Measurements from ENCODE around the gene IL34.
"Not testable (repeated sequence)": the region's sequence is repeated elsewhere in the genome, so short reads cannot be mapped to it uniquely, and the experiment has no call there.

The IL34 gene

DNA sequence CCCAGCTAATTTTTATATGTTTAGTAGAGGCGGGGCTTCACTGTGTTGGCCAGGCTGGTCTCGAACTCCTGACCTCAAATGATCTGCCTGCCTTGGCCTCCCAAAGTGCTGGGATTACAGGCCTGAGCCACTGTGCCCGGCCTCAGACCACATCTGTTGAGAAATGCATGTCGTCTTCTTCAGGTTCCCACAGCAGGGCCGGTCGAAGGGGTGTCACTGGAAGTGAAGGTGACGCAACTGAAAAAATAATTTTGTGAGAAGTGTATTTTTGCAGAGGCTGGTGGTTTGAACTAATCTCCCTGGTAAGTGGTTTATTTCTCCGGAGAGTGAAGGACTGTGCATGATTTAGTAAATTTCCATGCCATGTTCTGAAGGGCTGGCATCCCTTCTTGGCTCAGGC, 33.4 kb upstream of the IL34 start:
- DNase-seq (no peak), ATAC-seq (ENCODE audit: insufficient read depth, low read depth) (no peak)
- no peak overlapping the region for H3K4me2 ChIP-seq (ENCODE audit: insufficient read depth, low read length)
- TF ChIP-seq, protein P1, sequence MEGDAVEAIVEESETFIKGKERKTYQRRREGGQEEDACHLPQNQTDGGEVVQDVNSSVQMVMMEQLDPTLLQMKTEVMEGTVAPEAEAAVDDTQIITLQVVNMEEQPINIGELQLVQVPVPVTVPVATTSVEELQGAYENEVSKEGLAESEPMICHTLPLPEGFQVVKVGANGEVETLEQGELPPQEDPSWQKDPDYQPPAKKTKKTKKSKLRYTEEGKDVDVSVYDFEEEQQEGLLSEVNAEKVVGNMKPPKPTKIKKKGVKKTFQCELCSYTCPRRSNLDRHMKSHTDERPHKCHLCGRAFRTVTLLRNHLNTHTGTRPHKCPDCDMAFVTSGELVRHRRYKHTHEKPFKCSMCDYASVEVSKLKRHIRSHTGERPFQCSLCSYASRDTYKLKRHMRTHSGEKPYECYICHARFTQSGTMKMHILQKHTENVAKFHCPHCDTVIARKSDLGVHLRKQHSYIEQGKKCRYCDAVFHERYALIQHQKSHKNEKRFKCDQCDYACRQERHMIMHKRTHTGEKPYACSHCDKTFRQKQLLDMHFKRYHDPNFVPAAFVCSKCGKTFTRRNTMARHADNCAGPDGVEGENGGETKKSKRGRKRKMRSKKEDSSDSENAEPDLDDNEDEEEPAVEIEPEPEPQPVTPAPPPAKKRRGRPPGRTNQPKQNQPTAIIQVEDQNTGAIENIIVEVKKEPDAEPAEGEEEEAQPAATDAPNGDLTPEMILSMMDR (IDR thresholded peaks at IDR 0.05; ENCODE audit: borderline replicate concordance, extremely low read depth, low read length, poor library complexity, severe bottlenecking), result no peak
- no peak for TF ChIP-seq EZH2 (IDR thresholded peaks at IDR 0.05; ENCODE audit: borderline replicate concordance, low read depth, low read length, severe bottlenecking)
- H3K27ac ChIP-seq (ENCODE audit: low read length), result no peak overlapping the region
- no peaks in the 10 kb centered on the region for H3K4me1 ChIP-seq (ENCODE audit: insufficient read depth, low read length)
- no peaks in the 10 kb centered on the region for H3K9me3 ChIP-seq (ENCODE audit: insufficient read depth, low read length, severe bottlenecking)
- no peak overlapping the region for H3K9ac ChIP-seq (ENCODE audit: low read depth, low read length)
- H3K27me3 ChIP-seq (ENCODE audit: insufficient read depth, low read length, poor library complexity), result no peaks in the 10 kb centered on the region
- H3K79me2 ChIP-seq (ENCODE audit: insufficient read depth, low read length), result no peaks in the 10 kb centered on the region
- H3K36me3 ChIP-seq (ENCODE audit: insufficient read depth, low read length), result no peaks in the 10 kb centered on the region
- H2AFZ ChIP-seq (ENCODE audit: low read depth, low read length), result no peak overlapping the region
- no peaks in the 10 kb centered on the region for H4K20me1 ChIP-seq (ENCODE audit: insufficient read depth, low read length)
- H3K4me3 ChIP-seq (ENCODE audit: low read depth in 1 of 2, low read length in 2 of 2), result no peak overlapping the region

DNA sequence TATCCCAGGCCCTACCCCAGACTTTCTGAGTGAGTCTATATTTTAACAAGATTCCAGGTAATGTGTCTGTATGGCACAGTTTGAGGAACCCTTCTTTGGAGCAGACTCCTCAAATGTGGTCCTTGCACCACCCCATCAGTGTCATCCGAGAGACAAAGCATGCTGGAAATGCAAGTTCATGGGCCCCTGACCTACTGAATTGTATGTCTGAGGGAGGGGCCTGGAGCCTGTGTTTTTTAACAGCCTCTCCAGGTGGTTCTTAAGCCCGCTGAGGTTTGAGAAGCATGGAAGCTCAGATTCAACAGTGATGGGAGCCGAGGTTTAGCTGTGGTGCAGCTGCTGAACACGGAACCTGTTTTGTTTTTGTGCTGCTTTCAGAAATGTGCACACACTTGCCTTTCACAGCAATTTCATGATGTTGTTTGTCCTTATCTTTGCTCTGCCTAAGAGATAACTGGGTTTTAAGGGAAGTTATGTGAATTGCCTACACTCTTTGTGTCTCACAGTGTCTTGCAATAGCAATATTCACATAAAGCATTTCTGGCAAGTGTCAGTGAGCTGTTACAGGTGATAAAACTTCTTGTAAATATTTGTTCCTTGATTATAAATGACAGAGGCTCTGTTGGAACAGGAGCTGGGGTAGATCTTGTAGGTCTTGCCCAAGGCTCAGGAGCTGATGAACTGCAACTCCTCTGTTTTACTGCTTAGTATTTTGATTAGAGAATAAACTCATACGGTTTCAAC, 32.0 kb upstream of the IL34 start:
- no peaks in the 10 kb centered on the region for H3K9me3 ChIP-seq (ENCODE audit: insufficient read depth, low read length, severe bottlenecking)
- H3K4me3 ChIP-seq (ENCODE audit: low read depth in 1 of 2, low read length in 2 of 2), result no peak overlapping the region
- no peaks in the 10 kb centered on the region for H3K4me1 ChIP-seq (ENCODE audit: insufficient read depth, low read length)
- TF ChIP-seq EZH2 (IDR thresholded peaks at IDR 0.05; ENCODE audit: borderline replicate concordance, low read depth, low read length, severe bottlenecking), result no peak
- TF ChIP-seq, protein P1 (IDR thresholded peaks at IDR 0.05; ENCODE audit: borderline replicate concordance, extremely low read depth, low read length, poor library complexity, severe bottlenecking), result no peak
- H3K79me2 ChIP-seq (ENCODE audit: insufficient read depth, low read length), result no peaks in the 10 kb centered on the region
- no peak overlapping the region for H2AFZ ChIP-seq (ENCODE audit: low read depth, low read length)
- no peak overlapping the region for H3K27ac ChIP-seq (ENCODE audit: low read length)
- no peak for DNase-seq
- H3K27me3 ChIP-seq (ENCODE audit: insufficient read depth, low read length, poor library complexity), result no peaks in the 10 kb centered on the region
- H3K9ac ChIP-seq (ENCODE audit: low read depth, low read length), result no peak overlapping the region
- no peaks in the 10 kb centered on the region for H3K36me3 ChIP-seq (ENCODE audit: insufficient read depth, low read length)
- H4K20me1 ChIP-seq (ENCODE audit: insufficient read depth, low read length), result no peaks in the 10 kb centered on the region
- no peak for ATAC-seq (ENCODE audit: insufficient read depth, low read depth)
- H3K4me2 ChIP-seq (ENCODE audit: insufficient read depth, low read length), result no peak overlapping the region

DNA sequence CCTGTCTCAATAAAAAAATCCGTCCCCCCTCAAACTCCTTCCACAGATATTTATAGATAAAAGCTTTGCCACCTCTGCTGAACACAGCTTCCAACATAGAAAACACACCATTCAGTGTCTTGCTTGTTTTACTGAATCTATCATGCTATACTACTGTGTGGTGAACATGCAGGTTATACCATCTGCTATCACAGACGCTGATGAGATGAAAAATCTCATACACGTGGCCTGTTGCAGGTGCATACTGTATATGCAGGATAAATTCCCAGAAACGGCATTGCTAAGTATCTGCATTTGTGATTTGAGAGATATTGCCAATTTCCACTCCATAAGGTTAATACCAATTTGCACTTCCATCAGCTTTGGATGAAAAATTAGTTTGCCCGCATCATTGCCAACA, 30.4 kb upstream of the IL34 start:
- H2AFZ ChIP-seq (ENCODE audit: low read depth, low read length), result no peak overlapping the region
- H3K9ac ChIP-seq (ENCODE audit: low read depth, low read length), result no peak overlapping the region
- TF ChIP-seq EZH2 (IDR thresholded peaks at IDR 0.05; ENCODE audit: borderline replicate concordance, low read depth, low read length, severe bottlenecking), result no peak
- TF ChIP-seq, protein P1 (IDR thresholded peaks at IDR 0.05; ENCODE audit: borderline replicate concordance, extremely low read depth, low read length, poor library complexity, severe bottlenecking), result no peak
- H3K9me3 ChIP-seq (ENCODE audit: insufficient read depth, low read length, severe bottlenecking), result no peaks in the 10 kb centered on the region
- no peaks in the 10 kb centered on the region for H3K27me3 ChIP-seq (ENCODE audit: insufficient read depth, low read length, poor library complexity)
- DNase-seq, result no peak
- no peak overlapping the region for H3K27ac ChIP-seq (ENCODE audit: low read length)
- no peak overlapping the region for H3K4me2 ChIP-seq (ENCODE audit: insufficient read depth, low read length)
- H4K20me1 ChIP-seq (ENCODE audit: insufficient read depth, low read length), result no peaks in the 10 kb centered on the region
- H3K4me3 ChIP-seq (ENCODE audit: low read depth in 1 of 2, low read length in 2 of 2), result no peak overlapping the region
- H3K79me2 ChIP-seq (ENCODE audit: insufficient read depth, low read length), result no peaks in the 10 kb centered on the region
- no peaks in the 10 kb centered on the region for H3K4me1 ChIP-seq (ENCODE audit: insufficient read depth, low read length)
- no peaks in the 10 kb centered on the region for H3K36me3 ChIP-seq (ENCODE audit: insufficient read depth, low read length)
- ATAC-seq (ENCODE audit: insufficient read depth, low read depth), result no peak

DNA sequence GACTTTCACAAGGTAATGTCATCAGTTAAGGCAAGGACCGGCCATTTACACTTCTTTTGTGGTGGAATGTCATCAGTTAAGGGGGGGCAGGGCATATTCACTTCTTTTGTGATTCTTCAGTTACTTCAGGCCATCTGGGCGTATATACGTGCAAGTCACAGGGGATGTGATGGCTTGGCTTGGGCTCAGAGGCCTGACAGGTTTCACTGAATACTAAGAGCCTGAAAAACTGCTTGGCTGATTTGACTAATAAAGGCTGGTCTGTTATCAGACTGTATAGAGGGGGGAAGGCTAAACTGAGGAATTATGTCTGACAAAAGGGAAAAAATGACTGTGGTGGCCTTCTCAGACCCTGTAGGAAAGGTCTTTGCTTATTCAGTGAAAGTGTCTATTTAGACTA, 24.5 kb upstream of the IL34 start:
- not testable (repeated sequence) for H2AFZ ChIP-seq (ENCODE audit: low read depth, low read length)

More for the DNA sequence above, 24.5 kb upstream of the IL34 start:
- not testable (repeated sequence) for H3K79me2 ChIP-seq (ENCODE audit: insufficient read depth, low read length); DNase-seq; H3K27ac ChIP-seq (ENCODE audit: low read length); H3K4me3 ChIP-seq (ENCODE audit: low read depth in 1 of 2, low read length in 2 of 2); H3K36me3 ChIP-seq (ENCODE audit: insufficient read depth, low read length); H3K27me3 ChIP-seq (ENCODE audit: insufficient read depth, low read length, poor library complexity); H4K20me1 ChIP-seq (ENCODE audit: insufficient read depth, low read length); H3K4me2 ChIP-seq (ENCODE audit: insufficient read depth, low read length); H3K9me3 ChIP-seq (ENCODE audit: insufficient read depth, low read length, severe bottlenecking); H3K4me1 ChIP-seq (ENCODE audit: insufficient read depth, low read length); H3K9ac ChIP-seq (ENCODE audit: low read depth, low read length); ATAC-seq (ENCODE audit: insufficient read depth, low read depth)
